ENCODE measurements around the gene SPESP1. TPM values are rescaled to one million over a fixed set of nuclear protein-coding genes. Genes with fewer than 3 reads are reported as not detected.
"Not testable (repeated sequence)": the region's sequence is repeated elsewhere in the genome, so short reads cannot be mapped to it uniquely, and the experiment has no call there.

The SPESP1 gene
- total RNA-seq, 2 donors from 2014 or later = 1.1 to 1.6 TPM

- Mint-ChIP-seq H3K9me3 (no peaks in the 10 kb centered on the region), H3K27ac (no peak overlapping the region), H3K36me3 (no peaks in the 10 kb centered on the region)
- DNase-seq (ENCODE audit: low spot score in 2 of 2) = no peak
- ATAC-seq = no peak
Measured at GRCh38 chr15:68935400-68935937, 5.1 kb downstream of the SPESP1 start.

GRCh38 chr15:68939501-68939900 is 9.2 kb downstream of the SPESP1 start:
- Mint-ChIP-seq H3K36me3 (no peaks in the 10 kb centered on the region), H3K9me3 (no peaks in the 10 kb centered on the region), H3K27ac (no peak overlapping the region)
- ATAC-seq (no peak), DNase-seq (ENCODE audit: low spot score in 2 of 2) (no peak)

GRCh38 chr15:68951813-68952212 is 21.5 kb downstream of the SPESP1 start:
- Mint-ChIP-seq H3K9me3 (peaks cover 0 to 4% of the 10 kb centered on the region in 2 donors), H3K36me3 (peaks cover 5% of the 10 kb centered on the region in 2 donors), H3K27ac (no peak overlapping the region)
- DNase-seq (ENCODE audit: low spot score in 2 of 2) (no peak), ATAC-seq (no peak)

- ATAC-seq (no peak), DNase-seq (ENCODE audit: low spot score in 2 of 2) (no peak)
- H3K9me3 Mint-ChIP-seq = peaks cover 0 to 12% of the 10 kb centered on the region in 2 donors
- no peak overlapping the region for H3K27ac Mint-ChIP-seq
- peaks cover 0 to 6% of the 10 kb centered on the region in 2 donors for H3K36me3 Mint-ChIP-seq
Measured at GRCh38 chr15:68957696-68958095, 27.4 kb downstream of the SPESP1 start.

GRCh38 chr15:68958597-68958996 is 28.3 kb downstream of the SPESP1 start:
- Mint-ChIP-seq H3K9me3 (peaks cover 3 to 12% of the 10 kb centered on the region in 2 donors), H3K36me3 (peaks cover 5 to 6% of the 10 kb centered on the region in 2 donors), H3K27ac (no peak overlapping the region)
- ATAC-seq (no peak), DNase-seq (ENCODE audit: low spot score in 2 of 2) (no peak)

- ATAC-seq (no peak), DNase-seq (ENCODE audit: low spot score in 2 of 2) (no peak)
- peaks cover 5 to 14% of the 10 kb centered on the region in 2 donors for H3K36me3 Mint-ChIP-seq
- peaks cover 9 to 10% of the 10 kb centered on the region in 2 donors for H3K9me3 Mint-ChIP-seq
- H3K27ac Mint-ChIP-seq = no peak overlapping the region
Measured at GRCh38 chr15:68962465-68962864, 32.1 kb downstream of the SPESP1 start.

- Mint-ChIP-seq H3K9me3 (peaks cover 13% of the 10 kb centered on the region in 2 donors), H3K36me3 (peaks cover 5 to 21% of the 10 kb centered on the region in 2 donors)
- ATAC-seq; H3K27ac Mint-ChIP-seq; DNase-seq (ENCODE audit: low spot score in 2 of 2): not testable (repeated sequence)
Measured at GRCh38 chr15:68963719-68964118, 33.4 kb downstream of the SPESP1 start.

- DNase-seq (ENCODE audit: low spot score in 2 of 2) (no peak), ATAC-seq (no peak)
- Mint-ChIP-seq H3K27ac (no peak overlapping the region), H3K9me3 (peaks cover 17 to 22% of the 10 kb centered on the region in 2 donors), H3K36me3 (peaks cover 5 to 28% of the 10 kb centered on the region in 2 donors)
Measured at GRCh38 chr15:68966996-68967395, 36.7 kb downstream of the SPESP1 start.

- ATAC-seq (no peak), DNase-seq (ENCODE audit: low spot score in 2 of 2) (no peak)
- H3K9me3 Mint-ChIP-seq = peaks cover 17 to 22% of the 10 kb centered on the region in 2 donors
- H3K36me3 Mint-ChIP-seq = peaks cover 5 to 28% of the 10 kb centered on the region in 2 donors
- no peak overlapping the region for H3K27ac Mint-ChIP-seq
Measured at GRCh38 chr15:68967948-68968347, 37.6 kb downstream of the SPESP1 start.

- peaks cover 17 to 18% of the 10 kb centered on the region in 2 donors for H3K9me3 Mint-ChIP-seq
- DNase-seq (ENCODE audit: low spot score in 2 of 2) (no peak), ATAC-seq (no peak)
- H3K36me3 Mint-ChIP-seq = peaks cover 0 to 28% of the 10 kb centered on the region in 2 donors
- no peak overlapping the region for H3K27ac Mint-ChIP-seq
Measured at GRCh38 chr15:68969298-68969697, 39.0 kb downstream of the SPESP1 start.

GRCh38 chr15:68972201-68973065 is 42.1 kb downstream of the SPESP1 start:
- peaks cover 0 to 20% of the 10 kb centered on the region in 2 donors for H3K36me3 Mint-ChIP-seq
- DNase-seq (ENCODE audit: low spot score in 2 of 2) (no peak), ATAC-seq (no peak)
- no peak overlapping the region for H3K27ac Mint-ChIP-seq
- H3K9me3 Mint-ChIP-seq = peaks cover 11 to 18% of the 10 kb centered on the region in 2 donors

GRCh38 chr15:68975651-68976160 is 45.4 kb downstream of the SPESP1 start:
- H3K36me3 Mint-ChIP-seq; ATAC-seq; DNase-seq (ENCODE audit: low spot score in 2 of 2); H3K9me3 Mint-ChIP-seq; H3K27ac Mint-ChIP-seq: not testable (repeated sequence)

- not testable (repeated sequence) for ATAC-seq; DNase-seq (ENCODE audit: low spot score in 2 of 2); H3K9me3 Mint-ChIP-seq; H3K27ac Mint-ChIP-seq; H3K36me3 Mint-ChIP-seq
Measured at GRCh38 chr15:68977426-68977825, 47.1 kb downstream of the SPESP1 start.

- Mint-ChIP-seq H3K9me3 (peaks cover 0 to 9% of the 10 kb centered on the region in 2 donors), H3K27ac (no peak overlapping the region), H3K36me3 (peaks cover 0 to 6% of the 10 kb centered on the region in 2 donors)
- no peak for ATAC-seq
- no peak for DNase-seq (ENCODE audit: low spot score in 2 of 2)
Measured at GRCh38 chr15:68979006-68979405, 48.7 kb downstream of the SPESP1 start.

GRCh38 chr15:68979816-68980215 is 49.5 kb downstream of the SPESP1 start:
- Mint-ChIP-seq H3K9me3 (peaks cover 0 to 9% of the 10 kb centered on the region in 2 donors), H3K27ac (no peak overlapping the region), H3K36me3 (peaks cover 0 to 6% of the 10 kb centered on the region in 2 donors)
- ATAC-seq (no peak), DNase-seq (ENCODE audit: low spot score in 2 of 2) (no peak)

- Mint-ChIP-seq H3K9me3 (peaks cover 0 to 9% of the 10 kb centered on the region in 2 donors), H3K27ac (no peak overlapping the region), H3K36me3 (peaks cover 0 to 6% of the 10 kb centered on the region in 2 donors)
- no peak for DNase-seq (ENCODE audit: low spot score in 2 of 2)
- no peak for ATAC-seq
Measured at GRCh38 chr15:68980786-68981185, 50.5 kb downstream of the SPESP1 start.

- no peak for DNase-seq (ENCODE audit: low spot score in 2 of 2)
- ATAC-seq = no peak
- Mint-ChIP-seq H3K27ac (no peak overlapping the region), H3K36me3 (peaks cover 0 to 2% of the 10 kb centered on the region in 2 donors), H3K9me3 (peaks cover 0 to 9% of the 10 kb centered on the region in 2 donors)
Measured at GRCh38 chr15:68981941-68982340, 51.6 kb downstream of the SPESP1 start.
